GM23248 (cell line): ENCODE measurements around the gene ATF4. TPM values are rescaled to one million over a fixed set of nuclear protein-coding genes. Genes with fewer than 3 reads are reported as not detected.
A peak's percentile ranks its signal among the peaks of the same experiment; 100 is the strongest.

Experiments
- DNase-seq: peaks from one replicate; pipeline ENCODE4 v3.0.0-alpha.2; 2015
- H2AFZ ChIP-seq: fragments of 200-600 bp; sonication (generic); 2 replicates; pipeline ENCODE4 v1.6.1; 2016; ENCODE audit warnings: antibody characterized with exemption
- H3F3A ChIP-seq: fragments of 200-600 bp; sonication (generic); 2 replicates; pipeline ENCODE4 v1.6.1; 2016; ENCODE audit warnings: mild to moderate bottlenecking, antibody characterized with exemption, mixed run types; ENCODE audit not compliant: insufficient read depth
- H3K27ac ChIP-seq: fragments of 200-600 bp; sonication (generic); 2 replicates; pipeline ENCODE4 v1.5.1; 2016; ENCODE audit warnings: mild to moderate bottlenecking
- H3K27me3 ChIP-seq: fragments of 200-600 bp; sonication (generic); replicated peaks from 2 replicates; pipeline ENCODE4 v1.6.1; 2016; ENCODE audit warnings: mild to moderate bottlenecking; ENCODE audit not compliant: insufficient read depth
- H3K36me3 ChIP-seq: fragments of 200-600 bp; sonication (generic); 2 replicates; pipeline ENCODE4 v1.6.1; 2016; ENCODE audit warnings: low read depth, mild to moderate bottlenecking
- H3K4me1 ChIP-seq: fragments of 200-600 bp; sonication (generic); 2 replicates; pipeline ENCODE4 v1.6.1; 2016; ENCODE audit warnings: mild to moderate bottlenecking; ENCODE audit not compliant: insufficient read depth
- H3K4me2 ChIP-seq: fragments of 200-600 bp; sonication (generic); one replicate; pipeline ENCODE4 v1.6.1; 2016; ENCODE audit warnings: mild to moderate bottlenecking; ENCODE audit not compliant: unreplicated experiment
- H3K4me3 ChIP-seq: fragments of 200-600 bp; sonication (generic); 2 replicates; pipeline ENCODE4 v1.5.1; 2016; ENCODE audit warnings: mild to moderate bottlenecking
- H3K79me2 ChIP-seq: fragments of 200-600 bp; sonication (generic); 2 replicates; pipeline ENCODE4 v1.6.1; 2016; ENCODE audit warnings: mild to moderate bottlenecking; ENCODE audit not compliant: insufficient read depth
- H3K9ac ChIP-seq: fragments of 200-600 bp; sonication (generic); 2 replicates; pipeline ENCODE4 v1.6.1; 2016; ENCODE audit warnings: mild to moderate bottlenecking
- H3K9me2 ChIP-seq: fragments of 200-600 bp; sonication (generic); 2 replicates; pipeline ENCODE4 v1.6.1; 2016; ENCODE audit warnings: mixed run types, mild to moderate bottlenecking, moderate library complexity; ENCODE audit not compliant: insufficient read depth
- H3K9me3 ChIP-seq: fragments of 200-600 bp; sonication (generic); one replicate; pipeline ENCODE4 v1.6.1; 2017; ENCODE audit warnings: low read depth
- H4K20me1 ChIP-seq: fragments of 200-600 bp; sonication (generic); 2 replicates; pipeline ENCODE4 v1.6.0; 2016; ENCODE audit not compliant: insufficient read depth
- EZH2 ChIP-seq: fragments of 200-600 bp; sonication (generic); IDR thresholded peaks from 2 replicates; pipeline ENCODE4 v1.6.1; 2018; ENCODE audit warnings: antibody characterized with exemption, mild to moderate bottlenecking; ENCODE audit not compliant: insufficient read depth, poor library complexity, severe bottlenecking
- EZH2phosphoT487 ChIP-seq: fragments of 200-600 bp; sonication (generic); IDR thresholded peaks from 2 replicates; pipeline ENCODE4 v1.6.1; 2018; ENCODE audit warnings: antibody characterized with exemption, moderate library complexity, mild to moderate bottlenecking, low read depth; ENCODE audit not compliant: insufficient read depth
- WGBS, 2 experiments: methylation state at CpG; one replicate each; pipeline ENCODE4 v1.1.6; 2015 to 2017; ENCODE audit warnings: low lambda C conversion rate in 2 of 2, low coverage in 1 of 2; ENCODE audit errors: missing lambda C conversion rate in 2 of 2; 5-methylcytosine and 5-hydroxymethylcytosine counted together
- in situ Hi-C: fragments of 300-500 bp; cut with MboI; formaldehyde crosslinking; loops from 2 replicates; pipeline ENCODE4 v1.15.0; 2020
- polyA plus RNA-seq: library from polyadenylated mRNA; unstranded; fragments of >200 nt; fragmentation: Nextera tagmentation; extraction: Ambion mirVana; gene quantifications from 2 replicates; pipeline ENCODE4 v1.2.1, GENCODE V29; 2016
- total RNA-seq: library from RNA; depleted of rRNA; stranded (reverse); fragments of >200 nt; shearing (Covaris generic); gene quantifications from 2 replicates; pipeline ENCODE4 v1.2.3, GENCODE V29; 2014

The ATF4 gene
- total and polyA plus RNA-seq, 2 experiments from 2014 or later: 293 to 529 TPM

- no peaks in the 10 kb centered on the region for H4K20me1 ChIP-seq
- peak; percentile 84 for TF ChIP-seq EZH2
- TF ChIP-seq EZH2phosphoT487: 0 out of 2 replicates have a peak, but pooled peaks have one; percentile 22
- no peaks in the 10 kb centered on the region for H3K36me3 ChIP-seq
- H3K27ac ChIP-seq: no peak overlapping the region
- H3K9ac ChIP-seq: no peak overlapping the region
- H3K4me2 ChIP-seq: no peak overlapping the region
- no peaks in the 10 kb centered on the region for H3K4me1 ChIP-seq
- no peak overlapping the region for H3K4me3 ChIP-seq
- no peak overlapping the region for H2AFZ ChIP-seq
- H3K79me2 ChIP-seq: no peaks in the 10 kb centered on the region
- in situ Hi-C loops: loop anchor here (25.0 kb wide), 1 partner anchor 780 kb away; the partner anchor contains the start of gene ADSL
- H3F3A ChIP-seq: no peaks in the 10 kb centered on the region
- 6 to 9% methylated on average over 14 to 28 of the region's 72 CpGs for WGBS, 2 experiments
- no peaks in the 10 kb centered on the region for H3K9me3 ChIP-seq
- H3K9me2 ChIP-seq: no peaks in the 10 kb centered on the region
- peaks cover 51% of the 10 kb centered on the region for H3K27me3 ChIP-seq
- peak; percentile 36 for DNase-seq
These were observed 36.8 kb downstream of the ATF4 start for GRCh38 chr22:39556970-39557841.

- 2% methylated on average over 33 of the region's 34 CpGs for WGBS, 2 experiments
- Histone ChIP-seq H3K4me3 (no peak overlapping the region), H3F3A (no peaks in the 10 kb centered on the region), H3K36me3 (no peaks in the 10 kb centered on the region), H3K9me2 (no peaks in the 10 kb centered on the region), H3K27me3 (peaks cover 45% of the 10 kb centered on the region), H3K4me1 (no peaks in the 10 kb centered on the region), H3K9ac (no peak overlapping the region), H3K79me2 (no peaks in the 10 kb centered on the region), H3K9me3 (no peaks in the 10 kb centered on the region), H4K20me1 (no peaks in the 10 kb centered on the region), H2AFZ (no peak overlapping the region), H3K27ac (no peak overlapping the region), H3K4me2 (no peak overlapping the region)
- TF ChIP-seq EZH2phosphoT487: no peak
- peak; percentile 75 for TF ChIP-seq EZH2
- peak; percentile 30 for DNase-seq
- in situ Hi-C loops: loop anchor here (25.0 kb wide), 1 partner anchor 779 kb away; the partner anchor contains the start of gene ADSL
These were observed 37.9 kb downstream of the ATF4 start for GRCh38 chr22:39558254-39558727.

- Histone ChIP-seq H3K79me2 (no peaks in the 10 kb centered on the region), H2AFZ (no peak overlapping the region), H3K27ac (no peak overlapping the region), H3K4me3 (no peak overlapping the region), H4K20me1 (no peaks in the 10 kb centered on the region), H3F3A (no peaks in the 10 kb centered on the region), H3K4me1 (no peaks in the 10 kb centered on the region), H3K9ac (no peak overlapping the region), H3K9me3 (no peaks in the 10 kb centered on the region), H3K4me2 (no peak overlapping the region), H3K9me2 (no peaks in the 10 kb centered on the region), H3K27me3 (peaks cover 45% of the 10 kb centered on the region), H3K36me3 (no peaks in the 10 kb centered on the region)
- 44 to 58% methylated on average over 11 to 14 of the region's 14 CpGs for WGBS, 2 experiments
- DNase-seq: no peak
- TF ChIP-seq EZH2: no peak
- TF ChIP-seq EZH2phosphoT487: no peak
- in situ Hi-C loops: loop anchor here (25.0 kb wide), 1 partner anchor 778 kb away; the partner anchor contains the start of gene ADSL
These were observed 38.6 kb downstream of the ATF4 start for GRCh38 chr22:39558950-39559349.

GRCh38 chr22:39559456-39560105 is 39.2 kb downstream of the ATF4 start:
- H3K4me3 ChIP-seq: no peak overlapping the region
- H3K9ac ChIP-seq: no peak overlapping the region
- no peaks in the 10 kb centered on the region for H4K20me1 ChIP-seq
- H3K36me3 ChIP-seq: no peaks in the 10 kb centered on the region
- H3K4me1 ChIP-seq: no peaks in the 10 kb centered on the region
- TF ChIP-seq EZH2phosphoT487: no peak
- no peak for TF ChIP-seq EZH2
- no peak overlapping the region for H3K4me2 ChIP-seq
- H2AFZ ChIP-seq: no peak overlapping the region
- peak; percentile 50 for DNase-seq
- no peaks in the 10 kb centered on the region for H3F3A ChIP-seq
- 43 to 50% methylated on average over 9 to 11 of the region's 11 CpGs for WGBS, 2 experiments
- no peaks in the 10 kb centered on the region for H3K9me3 ChIP-seq
- no peak overlapping the region for H3K27ac ChIP-seq
- in situ Hi-C loops: loop anchor here (25.0 kb wide), 1 partner anchor 778 kb away; the partner anchor contains the start of gene ADSL
- no peaks in the 10 kb centered on the region for H3K79me2 ChIP-seq
- peaks cover 45% of the 10 kb centered on the region for H3K27me3 ChIP-seq
- H3K9me2 ChIP-seq: no peaks in the 10 kb centered on the region
